SU-DHL-6 (cell line): Measurements from ENCODE around the gene CRACR2A.

Experiments used
- CTCF ChIP-seq: fragments of 200-600 bp; sonication (generic); IDR thresholded peaks from one replicate; pipeline ENCODE4 v1.5.1; 2017; ENCODE audit warnings: antibody characterized with exemption, mild to moderate bottlenecking, low read length, moderate library complexity; ENCODE audit not compliant: insufficient read depth, poor library complexity, severe bottlenecking
- EZH2phosphoT487 ChIP-seq: fragments of 200-600 bp; sonication (generic), shearing (Covaris generic); conservative IDR thresholded peaks from 2 replicates; pipeline ENCODE4 v1.6.1; 2018; ENCODE audit warnings: mild to moderate bottlenecking, antibody characterized with exemption, low read length, moderate library complexity, mixed read lengths

DNA sequence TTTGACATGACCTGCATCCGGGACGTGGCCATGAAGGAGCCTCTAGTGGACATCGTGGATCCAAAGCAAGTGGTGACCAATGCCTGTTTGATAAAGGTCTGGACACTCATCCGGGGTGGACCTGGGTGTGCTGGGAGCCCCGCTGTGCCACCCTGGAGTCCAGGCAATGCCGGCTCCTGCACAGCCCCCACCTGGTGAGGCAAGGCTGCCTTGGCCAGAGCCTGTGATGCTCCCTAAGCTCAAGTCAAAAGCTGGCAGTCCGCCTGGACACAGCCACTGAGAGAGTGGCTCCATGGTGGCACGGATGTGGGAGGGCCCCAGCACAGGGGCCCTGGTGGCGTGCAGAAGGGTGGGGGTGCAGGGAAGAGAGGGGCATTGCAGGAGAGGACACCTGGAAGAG, 176.0 kb downstream of the CRACR2A start:
- TF ChIP-seq CTCF (no peak), EZH2phosphoT487 (no peak)
